ENCODE results near the gene CCZ1B. TPM values are rescaled to one million over a fixed set of nuclear protein-coding genes. Genes with fewer than 3 reads are reported as not detected.
"Not testable (repeated sequence)": the region's sequence is repeated elsewhere in the genome, so short reads cannot be mapped to it uniquely, and the experiment has no call there.

CCZ1B gene
- total RNA-seq, 1 donor from 2014 or later, result 61.1 TPM

DNA sequence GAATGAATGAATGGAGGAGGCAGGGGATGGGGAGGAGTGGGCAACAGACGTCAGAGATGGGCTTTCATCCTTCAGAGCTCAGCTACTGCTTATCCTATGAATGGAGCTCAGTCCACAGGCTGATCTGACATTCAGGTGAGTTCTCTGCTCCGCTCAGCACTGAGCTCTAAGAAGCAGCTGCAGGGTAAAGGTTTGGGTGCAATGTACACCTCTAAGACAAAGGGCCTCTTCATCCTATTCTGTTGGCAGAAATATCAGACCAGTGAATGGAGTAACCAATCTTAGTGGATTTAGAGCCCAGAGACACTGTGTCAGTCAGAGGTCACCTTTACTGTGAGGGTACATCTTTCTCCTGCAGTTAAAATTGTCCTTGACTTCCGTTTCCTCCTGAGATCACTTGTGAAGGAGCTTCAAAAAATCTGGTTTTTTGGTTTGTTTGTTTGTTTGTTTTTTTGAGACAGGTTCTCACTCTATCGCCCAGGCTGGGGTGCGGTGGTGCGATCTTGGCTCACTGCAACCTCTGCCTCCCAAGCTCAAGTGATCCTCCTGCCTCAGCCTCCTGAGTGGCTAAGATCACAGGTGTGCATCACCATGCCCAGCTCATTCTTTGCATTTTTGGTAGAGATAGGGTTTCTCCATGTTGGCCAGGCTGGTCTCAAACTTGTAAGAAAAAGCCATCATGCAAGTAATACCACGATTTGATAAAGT, 5.1 kb upstream of the CCZ1B start:
- no peak for DNase-seq (ENCODE audit: low read depth in 2 of 2)

DNA sequence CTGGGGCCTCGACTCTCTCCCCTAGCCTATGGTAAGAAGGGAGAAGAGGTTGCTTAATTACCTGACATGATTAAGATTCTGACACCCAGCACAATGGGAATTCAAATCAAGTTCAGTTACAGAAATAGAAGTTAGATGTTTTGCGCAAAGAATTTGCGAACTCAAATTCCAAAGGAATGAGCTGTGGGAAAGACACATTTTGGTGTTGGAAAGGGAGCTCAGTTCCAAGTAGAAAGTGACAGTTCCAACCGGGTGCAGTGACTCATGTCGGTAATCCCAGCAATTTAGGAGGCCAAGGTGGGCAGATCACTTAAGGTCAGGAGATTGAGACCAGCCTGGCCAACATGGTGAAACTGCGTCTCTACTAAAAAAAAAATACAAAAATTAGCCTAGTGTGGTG, 4.0 kb upstream of the CCZ1B start:
- not testable (repeated sequence) for DNase-seq (ENCODE audit: low read depth in 2 of 2)

DNA sequence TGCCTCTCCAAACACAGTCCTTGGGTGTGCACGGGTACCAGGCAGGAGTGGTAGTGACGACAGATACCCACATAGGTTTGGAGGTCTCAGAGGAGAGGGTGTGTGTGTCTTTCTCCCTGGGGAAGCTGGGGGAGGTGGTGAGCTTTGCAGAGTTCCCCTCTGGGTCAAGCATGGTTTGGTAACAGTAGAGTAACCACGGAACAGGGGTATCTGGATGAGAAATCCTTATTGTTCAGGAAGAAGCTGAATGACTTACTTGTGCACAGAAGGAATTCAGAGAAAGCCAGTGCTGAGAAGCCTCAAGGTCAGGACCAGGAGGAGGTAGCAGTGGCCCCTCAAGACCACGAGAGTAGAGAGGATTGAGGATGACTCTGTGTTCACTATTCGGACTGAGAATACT, 3.5 kb upstream of the CCZ1B start:
- DNase-seq (ENCODE audit: low read depth in 2 of 2), result not testable (repeated sequence)

- DNase-seq (ENCODE audit: low read depth in 2 of 2), result not testable (repeated sequence)
Observed at GRCh38 chr7:6827180-6827579, 1.1 kb upstream of the CCZ1B start.

DNA sequence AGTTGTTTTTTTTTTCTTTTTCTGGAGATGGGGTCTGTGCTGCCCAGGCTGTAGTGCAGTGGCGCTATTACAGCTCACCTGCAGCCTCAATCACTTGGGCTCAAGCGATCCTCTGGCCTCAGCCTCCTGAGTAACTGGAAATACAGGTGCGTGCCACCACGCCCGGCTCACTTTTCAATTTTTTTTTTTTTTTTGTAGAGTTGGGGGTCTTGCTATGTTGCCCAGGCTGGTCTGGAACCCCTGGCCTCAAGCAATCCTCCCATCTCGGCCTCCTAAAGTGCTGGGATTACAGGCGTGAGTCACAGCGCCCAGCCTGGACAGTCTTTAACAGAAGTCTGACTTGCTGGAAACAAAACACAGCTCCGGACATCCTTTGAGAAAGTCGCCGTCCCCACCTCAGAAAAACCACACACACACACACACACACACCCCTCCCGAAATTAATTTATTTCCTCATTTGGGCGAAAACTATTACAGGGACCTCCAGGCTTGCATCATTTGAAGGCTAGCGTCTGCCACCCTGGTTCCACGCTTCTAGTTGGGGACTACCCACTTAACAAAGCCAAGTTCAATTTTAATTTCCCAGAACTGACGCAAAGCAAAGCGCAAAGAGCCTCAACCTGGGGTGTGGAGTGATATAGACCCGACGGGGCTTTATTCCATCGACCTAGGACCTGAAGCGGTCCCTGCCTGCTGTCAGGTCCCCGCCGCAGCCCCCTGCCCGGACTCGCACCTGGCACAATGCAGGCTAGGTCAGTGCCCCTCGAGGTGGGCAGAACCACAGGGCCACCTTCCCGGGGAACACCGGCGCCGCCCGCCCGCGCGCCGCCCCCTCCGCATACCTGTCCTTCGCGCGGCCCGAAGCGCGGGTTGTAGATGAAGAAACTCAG, 594 bp downstream of the CCZ1B start:
- DNase-seq (ENCODE audit: low read depth in 2 of 2), result not testable (repeated sequence)

GRCh38 chr7:6821622-6822021, 4.5 kb downstream of the CCZ1B start:
- not testable (repeated sequence) for DNase-seq (ENCODE audit: low read depth in 2 of 2)

GRCh38 chr7:6815470-6815869, 10.6 kb downstream of the CCZ1B start:
- DNase-seq (ENCODE audit: low read depth in 2 of 2), result not testable (repeated sequence)

DNA sequence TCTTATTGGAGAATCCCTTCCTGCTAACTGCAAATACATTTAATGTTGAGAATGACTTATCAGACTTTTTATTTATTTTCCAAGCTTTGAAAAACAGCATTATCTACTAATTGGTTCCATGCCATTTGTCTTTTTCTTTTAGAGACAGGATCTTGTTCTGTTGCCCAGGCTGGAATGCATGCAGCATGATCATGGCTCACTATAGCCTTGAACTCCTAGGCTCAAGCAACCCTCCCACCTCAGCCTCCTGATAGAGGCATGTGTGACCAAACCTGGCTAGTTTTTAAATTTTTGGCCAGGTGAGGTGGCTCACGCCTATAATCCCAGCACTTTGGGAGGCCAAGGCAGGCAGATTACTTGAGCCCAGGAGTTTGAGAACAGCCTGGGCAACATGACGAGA, 13.1 kb downstream of the CCZ1B start:
- not testable (repeated sequence) for DNase-seq (ENCODE audit: low read depth in 2 of 2)

DNA sequence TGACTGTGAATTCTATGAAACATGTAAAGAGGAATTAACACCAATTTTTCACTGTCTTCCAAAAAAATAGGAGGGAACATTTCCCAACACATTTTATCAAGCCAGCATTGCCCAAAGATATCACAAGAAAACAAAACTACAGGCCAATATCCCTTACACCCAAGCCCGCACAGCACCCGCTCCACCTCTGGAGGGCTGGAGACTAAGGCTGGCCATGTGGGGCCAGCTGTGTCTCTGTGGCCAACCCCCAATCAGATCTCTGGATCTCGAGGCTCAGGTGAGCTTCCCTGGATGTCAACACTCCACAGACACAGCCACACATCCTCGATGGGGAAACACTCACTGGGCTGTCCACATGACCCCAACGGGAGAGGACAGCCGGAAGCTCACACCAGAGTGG, 18.1 kb downstream of the CCZ1B start:
- not testable (repeated sequence) for DNase-seq (ENCODE audit: low read depth in 2 of 2)

DNA sequence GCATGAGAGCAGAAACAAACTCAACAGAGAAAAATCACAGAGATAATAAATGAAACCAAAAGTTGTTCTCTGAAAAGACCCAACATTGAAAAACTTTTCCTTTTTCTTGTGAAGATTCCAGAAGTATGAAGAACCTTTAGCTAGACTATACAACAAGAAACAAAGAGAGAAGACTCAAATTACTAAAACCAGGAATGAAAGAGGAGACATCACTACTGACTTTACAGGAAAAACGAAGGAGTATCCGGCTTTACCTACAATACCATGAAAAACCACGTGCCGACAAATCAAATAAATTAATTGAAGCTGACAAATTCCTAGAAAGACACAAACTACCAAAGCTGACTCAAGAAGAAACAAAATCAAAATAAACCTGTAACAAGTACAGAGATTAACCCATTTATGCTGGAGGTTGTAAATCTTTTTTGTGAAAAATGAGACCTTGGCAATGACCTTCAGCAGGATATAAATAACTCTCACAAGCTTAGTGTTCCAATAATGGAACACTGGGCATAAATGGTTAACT, 18.6 kb downstream of the CCZ1B start:
- not testable (repeated sequence) for DNase-seq (ENCODE audit: low read depth in 2 of 2)

GRCh38 chr7:6800331-6800730, 25.7 kb downstream of the CCZ1B start:
- DNase-seq (ENCODE audit: low read depth in 2 of 2), result not testable (repeated sequence)

GRCh38 chr7:6799887-6800286, 26.2 kb downstream of the CCZ1B start:
- DNase-seq (ENCODE audit: low read depth in 2 of 2), result not testable (repeated sequence)

GRCh38 chr7:6798047-6798446, 28.0 kb downstream of the CCZ1B start:
- not testable (repeated sequence) for DNase-seq (ENCODE audit: low read depth in 2 of 2)

DNA sequence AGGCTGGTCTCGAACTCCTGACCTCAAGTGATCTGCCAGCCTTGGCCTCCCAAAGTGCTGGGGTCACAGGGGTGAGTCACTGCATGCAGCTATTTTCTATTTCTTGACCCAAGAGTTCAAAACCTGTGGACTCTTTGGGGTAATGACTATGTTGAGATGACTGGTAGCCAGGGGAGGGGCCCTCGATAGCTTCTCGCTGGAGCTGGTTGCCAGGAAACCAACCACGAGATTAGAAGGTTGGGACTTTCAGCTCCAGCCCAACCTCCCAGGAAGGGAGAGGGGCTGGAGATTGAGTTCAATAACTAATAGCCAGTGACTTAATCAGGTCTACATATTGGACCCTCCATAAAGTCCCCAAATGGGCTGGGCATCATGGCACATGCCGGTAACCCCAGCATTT, 28.9 kb downstream of the CCZ1B start:
- DNase-seq (ENCODE audit: low read depth in 2 of 2), result not testable (repeated sequence)

DNA sequence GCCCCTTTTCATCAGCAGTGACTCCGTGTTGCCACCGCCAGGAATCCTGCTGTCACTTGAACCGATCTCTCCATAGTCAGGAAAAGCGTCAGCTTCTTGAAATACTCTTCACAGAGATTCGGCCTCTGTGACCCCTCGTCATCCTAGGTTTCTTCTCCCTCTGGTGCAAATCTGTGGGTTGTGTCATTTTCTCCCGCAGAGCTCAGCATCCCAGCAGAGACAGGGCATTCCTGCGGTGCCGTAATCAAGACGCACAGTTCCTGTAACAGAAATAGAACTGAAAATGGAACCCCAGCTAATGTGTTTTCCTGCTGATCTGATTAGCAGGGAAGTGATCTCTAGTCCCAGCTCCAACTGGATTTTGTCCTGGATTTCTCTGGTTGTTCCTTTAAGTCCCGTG, 31.8 kb downstream of the CCZ1B start:
- not testable (repeated sequence) for DNase-seq (ENCODE audit: low read depth in 2 of 2)

DNA sequence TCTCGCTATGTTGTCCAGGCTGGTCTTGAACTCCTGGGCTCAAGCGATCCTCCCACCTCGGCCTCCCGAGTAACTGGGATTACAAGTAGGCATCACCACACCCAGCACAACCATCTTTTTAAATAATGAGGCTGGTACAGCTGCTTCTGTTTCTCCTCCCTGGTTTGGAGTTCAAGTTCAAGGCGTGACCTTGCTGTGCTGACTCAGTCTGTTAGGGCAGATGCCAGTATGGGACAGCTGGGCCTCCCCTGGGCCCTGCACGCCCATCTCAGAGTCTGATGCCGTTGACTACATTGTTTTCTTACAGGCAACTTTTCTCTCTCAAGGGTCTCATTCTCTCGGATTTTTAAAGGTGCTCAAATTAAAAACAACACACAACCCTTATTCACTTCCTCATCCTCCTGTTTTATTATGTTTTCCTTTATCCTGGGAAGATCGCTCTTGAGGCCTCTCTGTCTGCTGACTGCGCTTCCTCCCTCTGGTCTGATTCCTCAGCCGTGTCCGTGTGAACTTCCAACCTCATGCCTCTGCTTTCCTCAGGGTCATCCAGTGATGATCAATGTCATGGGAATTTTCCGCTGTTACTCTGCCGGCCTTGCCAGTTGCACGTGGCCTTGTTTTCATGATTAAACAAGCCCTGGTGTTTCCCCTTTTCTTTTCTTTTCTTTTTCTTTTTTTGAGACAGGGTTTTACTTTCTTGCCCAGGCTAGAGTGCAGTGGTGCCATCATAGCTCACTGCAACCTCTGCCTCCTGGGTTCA, 33.8 kb downstream of the CCZ1B start:
- DNase-seq (ENCODE audit: low read depth in 2 of 2), result peak; percentile 89 to 94

GRCh38 chr7:6789353-6789752, 36.7 kb downstream of the CCZ1B start:
- not testable (repeated sequence) for DNase-seq (ENCODE audit: low read depth in 2 of 2)

- not testable (repeated sequence) for DNase-seq (ENCODE audit: low read depth in 2 of 2)
Observed at GRCh38 chr7:6781581-6781980, 44.5 kb downstream of the CCZ1B start.

DNA sequence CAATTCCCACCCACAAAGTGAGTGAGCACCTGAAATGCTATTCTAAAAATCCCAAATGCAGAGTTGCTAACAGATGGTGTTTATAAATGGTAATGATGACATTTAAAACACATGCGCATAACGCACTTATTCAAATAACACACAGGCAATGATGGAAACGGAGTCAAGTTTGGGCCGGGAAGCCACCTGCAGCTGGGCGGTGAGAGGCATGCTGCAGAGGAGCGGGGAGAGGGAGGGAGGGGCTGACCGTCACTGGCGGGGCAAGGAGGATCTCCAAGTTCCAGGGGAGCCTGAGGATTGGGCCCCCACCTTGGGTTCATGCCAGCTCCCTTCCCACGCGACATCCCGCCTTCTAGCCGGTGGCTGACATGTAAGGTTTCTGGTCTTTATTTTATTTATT, 64.9 kb downstream of the CCZ1B start:
- DNase-seq (ENCODE audit: low read depth in 2 of 2), result not testable (repeated sequence)

DNA sequence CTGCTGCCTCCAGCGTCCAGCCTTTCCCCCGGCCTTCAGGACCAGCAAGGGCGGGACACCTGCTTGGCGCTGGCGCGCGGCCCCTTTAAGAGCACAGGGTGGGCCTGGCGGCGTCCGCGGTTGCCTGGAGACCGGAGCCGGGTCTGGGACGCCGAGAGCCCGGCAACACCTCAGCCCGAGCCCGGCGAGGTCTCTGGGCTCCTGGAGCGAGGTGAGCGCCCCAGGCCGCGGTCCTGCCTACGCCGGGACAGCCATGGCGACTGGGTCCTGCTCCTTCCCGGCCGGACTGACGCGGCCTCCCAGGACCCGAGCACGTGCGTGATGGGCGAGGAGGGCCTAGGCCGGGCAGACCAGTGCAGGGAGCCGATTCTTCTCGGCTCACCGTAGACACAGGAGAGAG, 72.1 kb downstream of the CCZ1B start, which contains the start of gene RSPH10B2:
TSS of gene RSPH10B2 (plus strand) at position 140 of the 400 bp plus-strand sequence. CDS start 3,575 bp downstream, outside the sequence.
- not testable (repeated sequence) for DNase-seq (ENCODE audit: low read depth in 2 of 2)

DNA sequence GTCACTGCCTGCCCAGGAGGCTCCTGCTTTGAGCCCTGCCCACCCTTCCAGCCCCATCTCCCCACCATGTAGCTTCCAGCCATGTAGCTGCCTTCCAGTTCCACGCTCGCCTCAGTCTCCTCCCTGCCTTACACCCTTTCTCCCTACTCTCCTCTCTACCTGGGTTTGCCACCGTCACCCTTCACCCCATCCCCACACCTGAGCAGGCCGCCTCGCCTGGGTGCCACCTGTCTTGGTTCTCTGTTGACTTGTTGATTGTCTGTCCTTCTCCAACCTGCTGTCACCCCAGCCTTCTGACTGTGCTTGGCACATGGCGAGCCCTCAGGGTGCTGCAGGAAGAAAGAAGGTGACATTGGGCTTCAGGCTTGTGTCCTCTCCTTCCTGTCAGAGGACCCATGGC, 75.9 kb downstream of the CCZ1B start:
- DNase-seq (ENCODE audit: low read depth in 2 of 2), result not testable (repeated sequence)

All from lung microvascular endothelial cell (primary cell).